Measurements from ENCODE around the gene POC1B.

The POC1B gene

DNA sequence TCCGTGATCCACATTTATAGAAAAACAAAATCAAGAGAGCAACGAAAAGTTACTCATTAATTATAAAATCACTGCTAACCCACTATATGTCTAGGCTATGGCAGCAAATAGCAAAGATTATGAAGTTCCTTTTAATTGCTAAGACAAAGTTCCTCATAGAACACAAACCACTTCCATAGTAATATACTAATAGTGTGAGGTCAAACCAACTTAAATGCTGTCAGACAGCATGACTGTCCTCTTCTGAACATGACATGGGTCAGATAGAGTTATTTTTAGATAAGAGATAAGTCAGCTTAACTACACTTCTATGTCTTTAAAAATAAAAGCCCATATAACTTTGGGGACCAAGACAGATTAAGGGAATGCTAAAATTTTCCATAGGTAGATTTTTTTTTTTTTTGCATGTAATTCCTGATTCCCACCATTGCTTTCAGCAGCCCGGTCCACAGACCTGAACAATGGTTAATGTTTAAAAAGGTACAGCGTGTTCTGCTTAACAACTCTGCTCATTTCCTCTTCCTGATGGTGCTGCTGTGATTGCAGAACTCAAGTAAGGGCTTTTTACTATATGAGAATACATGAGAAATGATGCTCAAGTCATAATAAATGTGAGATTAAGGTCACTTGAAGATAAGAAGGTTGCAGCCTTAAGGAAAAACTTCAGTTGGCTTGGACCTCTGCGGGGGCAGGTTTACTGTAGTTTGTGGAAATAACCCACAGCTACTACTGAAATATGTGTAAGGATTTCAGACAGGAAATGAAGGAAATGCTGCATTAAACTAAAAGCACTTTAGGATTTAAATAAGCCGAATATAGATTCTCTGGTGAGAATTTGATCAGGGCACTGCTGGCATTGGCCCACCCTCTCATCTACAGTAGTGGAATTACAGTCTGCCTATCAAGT, 135.8 kb downstream of the POC1B start:
- no peak for DNase-seq (ENCODE audit: low read depth in 2 of 2)

DNA sequence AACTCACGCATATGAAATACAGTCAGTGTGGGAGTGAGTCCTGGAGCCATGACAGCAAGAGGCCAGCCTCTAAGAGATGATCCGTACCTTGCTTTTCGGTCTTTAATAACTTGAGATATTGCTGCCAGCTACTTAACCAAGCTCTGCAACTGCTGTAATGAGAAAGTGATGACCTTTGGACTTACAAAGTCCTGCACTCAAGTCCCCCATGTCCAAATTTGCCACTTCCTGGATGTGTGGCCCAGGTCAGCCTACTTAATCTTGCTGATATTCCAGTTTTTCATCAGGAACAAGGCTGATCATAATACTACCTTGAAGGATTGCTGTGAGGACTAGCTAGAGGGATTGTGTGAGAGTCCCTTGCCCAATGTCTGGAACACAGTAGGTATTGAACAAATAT, 139.7 kb downstream of the POC1B start:
- DNase-seq (ENCODE audit: low read depth in 2 of 2): no peak

DNA sequence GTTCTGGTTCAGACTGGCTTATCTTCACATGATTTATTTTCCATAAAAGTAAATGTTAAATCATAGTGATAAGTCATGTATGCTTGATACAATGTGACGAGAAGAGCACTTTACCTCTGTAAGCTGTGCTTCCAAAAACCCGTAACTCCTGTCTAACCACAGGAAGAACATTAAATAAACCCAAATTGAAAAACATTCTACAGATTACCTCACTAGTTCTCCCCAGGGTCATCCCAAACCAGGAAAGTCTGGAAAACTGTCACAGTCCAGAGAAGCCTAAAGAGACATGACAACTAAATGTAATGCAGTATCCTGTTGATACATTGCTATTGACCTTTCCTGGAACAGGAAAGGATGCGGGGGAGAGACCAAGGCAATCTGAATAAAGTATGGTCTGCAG, 141.0 kb downstream of the POC1B start:
- no peak for DNase-seq (ENCODE audit: low read depth in 2 of 2)

DNA sequence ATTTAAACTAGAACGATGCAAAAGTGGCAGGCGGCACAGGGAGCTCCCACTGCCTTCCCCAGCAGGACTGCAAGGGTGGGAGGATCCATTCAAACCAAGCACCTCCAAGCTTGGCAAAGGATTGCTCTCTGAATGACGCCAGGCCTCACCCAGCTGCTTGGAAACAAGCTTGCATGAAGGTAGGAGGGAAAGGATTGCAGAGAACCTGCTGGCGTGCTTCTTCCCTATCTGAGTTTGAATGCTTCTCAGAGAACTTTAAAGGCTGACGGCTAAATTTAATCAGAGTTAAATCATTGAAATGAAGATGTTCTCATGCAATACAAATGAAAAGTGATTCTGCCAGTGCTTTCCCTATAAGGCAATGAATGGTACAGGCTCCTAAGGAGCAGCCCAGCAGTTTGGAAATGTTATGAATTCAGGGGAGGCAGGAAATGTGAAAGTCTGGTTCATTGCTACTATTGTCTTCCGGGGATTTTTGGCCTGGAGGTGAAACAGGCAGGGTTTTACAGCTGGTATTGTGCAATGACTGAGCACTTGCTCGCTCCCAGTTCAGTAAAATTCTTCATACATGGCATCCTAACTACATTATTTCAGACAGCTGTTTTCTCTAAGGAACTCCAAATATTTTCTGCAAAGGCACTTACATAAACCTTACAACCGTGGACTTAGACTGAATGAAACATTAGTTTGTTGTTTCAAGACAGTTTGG, 141.6 kb downstream of the POC1B start:
- DNase-seq (ENCODE audit: low read depth in 2 of 2): no peak

DNA sequence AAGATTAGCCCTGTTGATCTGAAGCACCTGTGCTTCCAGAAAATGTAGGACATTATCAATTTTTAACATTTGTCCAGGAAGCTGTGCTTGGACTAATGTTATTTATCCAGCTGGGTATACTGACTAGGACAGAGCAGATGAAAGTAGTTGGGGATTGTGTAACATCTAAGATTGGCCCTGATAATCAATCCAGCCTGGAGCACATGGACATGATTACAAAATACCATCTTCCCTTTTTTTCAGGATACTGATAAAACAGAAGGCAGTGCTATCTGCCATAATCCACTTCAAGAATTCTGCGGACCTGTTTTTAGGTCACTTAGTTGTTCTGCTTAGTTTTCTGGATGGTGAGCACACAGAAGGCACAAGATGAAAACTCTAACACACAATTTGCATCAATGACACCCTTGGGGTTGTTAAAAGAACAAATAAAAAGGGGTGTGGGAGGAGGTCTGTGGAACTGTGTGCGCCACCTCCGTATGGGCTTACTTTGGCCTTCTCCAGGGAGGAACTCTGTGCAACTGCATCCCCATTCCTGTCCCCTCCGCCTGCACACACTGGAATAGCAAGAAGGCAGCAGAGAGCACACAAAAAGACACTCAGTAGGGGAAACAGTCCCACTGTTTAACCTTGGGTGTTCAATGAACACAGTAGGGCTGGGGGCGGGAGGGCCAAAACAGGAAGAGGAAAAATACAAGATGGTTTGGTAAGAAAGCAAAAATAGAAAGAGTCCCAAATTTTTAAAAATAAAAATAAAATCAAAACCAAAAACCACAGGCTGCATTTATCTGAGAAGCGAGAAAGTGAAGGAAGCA, 142.4 kb downstream of the POC1B start:
- DNase-seq (ENCODE audit: low read depth in 2 of 2): no peak

DNA sequence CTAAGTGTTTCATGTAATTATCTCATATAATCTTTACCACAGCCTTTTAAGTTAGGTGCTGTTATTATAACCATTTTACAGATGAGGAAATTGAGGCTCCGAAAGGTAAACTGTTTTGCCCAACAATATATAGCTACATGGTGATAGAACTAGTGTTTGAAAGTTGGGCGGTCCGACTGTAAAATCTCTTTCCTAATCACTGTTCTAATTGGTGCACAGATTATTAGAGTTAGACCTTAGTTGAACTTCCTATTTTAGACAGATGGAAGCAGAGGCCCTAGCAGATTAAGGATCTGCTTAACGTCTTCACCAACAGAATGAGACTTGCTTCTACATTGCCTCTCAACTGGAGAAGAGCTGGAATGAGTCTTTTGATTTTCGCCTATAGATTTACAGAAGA, 143.5 kb downstream of the POC1B start:
- no peak for DNase-seq (ENCODE audit: low read depth in 2 of 2)

DNA sequence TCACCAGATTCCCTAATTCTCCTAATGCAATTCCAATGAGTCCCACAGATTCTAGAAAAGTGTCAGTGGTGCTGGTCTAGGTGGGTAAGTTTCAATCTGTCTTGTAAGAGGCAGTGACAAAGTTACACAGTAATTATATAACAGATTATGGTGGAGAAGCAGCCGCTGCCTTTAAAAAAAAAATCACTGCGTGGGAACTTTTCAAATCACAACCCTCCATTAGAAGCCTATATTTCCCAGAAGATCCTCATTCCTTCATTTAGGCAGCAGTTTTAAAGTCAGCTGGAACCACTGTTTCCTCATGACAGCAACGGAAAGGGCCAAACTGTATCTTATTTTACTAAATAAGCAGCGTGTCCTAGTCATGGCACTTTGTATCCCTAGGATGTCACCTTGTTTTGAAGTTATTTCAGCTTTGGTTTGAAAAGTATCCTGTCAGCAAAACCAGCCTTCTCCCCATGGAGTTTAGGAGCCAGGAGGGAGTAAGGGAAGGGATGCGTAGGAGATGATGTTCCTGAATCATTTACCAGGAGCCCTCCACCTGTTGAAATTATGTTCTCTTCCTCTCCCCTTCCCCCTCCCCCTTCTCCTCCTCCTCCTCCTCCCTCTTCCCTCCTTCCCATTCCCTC, 145.9 kb downstream of the POC1B start:
- DNase-seq (ENCODE audit: low read depth in 2 of 2): no peak

DNA sequence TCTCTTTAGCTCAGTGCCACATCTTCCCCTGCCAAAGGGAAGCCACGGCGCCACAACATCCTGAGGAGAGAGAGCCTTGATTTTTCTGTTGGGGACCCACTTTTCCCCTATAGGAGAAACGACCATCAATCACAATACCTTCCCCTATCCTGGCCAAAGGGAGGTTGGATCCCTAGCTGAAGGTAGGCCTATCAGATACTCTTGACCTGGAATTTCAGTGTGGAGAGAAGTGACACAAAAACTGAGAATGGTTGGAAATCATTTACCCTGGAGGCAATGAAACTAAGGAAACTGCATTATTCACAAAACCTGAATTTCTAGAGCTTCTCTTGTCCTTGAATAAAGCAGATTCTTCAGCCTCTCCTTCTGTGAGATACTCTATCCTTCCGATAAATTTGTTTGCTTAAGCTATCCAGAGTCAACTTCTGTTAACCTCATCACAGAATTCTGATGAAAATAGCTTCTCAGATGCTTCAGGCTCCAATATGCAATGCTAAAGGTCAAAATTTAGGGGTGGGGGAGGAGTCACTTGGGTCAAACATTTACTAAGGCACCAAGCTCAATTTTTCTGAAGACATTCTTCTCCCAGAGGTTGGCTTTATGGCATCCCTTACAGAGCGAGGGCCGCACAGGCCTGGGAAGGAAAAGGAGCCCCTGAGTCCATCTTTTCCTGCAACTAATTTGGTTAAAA, 146.6 kb downstream of the POC1B start:
- no peak for DNase-seq (ENCODE audit: low read depth in 2 of 2)

DNA sequence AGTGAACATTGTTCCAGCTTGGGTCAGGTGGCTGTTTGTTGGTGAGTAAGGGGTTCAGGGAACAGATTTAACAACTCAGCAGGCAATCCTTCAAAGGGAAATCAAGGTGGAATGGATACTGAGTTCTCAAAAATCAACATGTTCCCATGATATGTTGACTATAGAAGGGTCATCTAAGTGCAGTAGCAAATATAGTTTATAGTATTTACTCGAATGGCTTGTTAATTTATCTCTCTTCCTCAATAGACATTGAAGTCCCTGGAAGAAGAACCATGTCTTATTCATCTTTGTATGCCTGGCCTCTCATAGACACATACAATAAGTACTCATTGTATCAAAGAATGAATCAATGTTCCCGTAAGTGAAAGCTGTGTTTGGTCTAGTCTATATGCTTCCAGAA, 149.0 kb downstream of the POC1B start:
- DNase-seq (ENCODE audit: low read depth in 2 of 2): no peak

DNA sequence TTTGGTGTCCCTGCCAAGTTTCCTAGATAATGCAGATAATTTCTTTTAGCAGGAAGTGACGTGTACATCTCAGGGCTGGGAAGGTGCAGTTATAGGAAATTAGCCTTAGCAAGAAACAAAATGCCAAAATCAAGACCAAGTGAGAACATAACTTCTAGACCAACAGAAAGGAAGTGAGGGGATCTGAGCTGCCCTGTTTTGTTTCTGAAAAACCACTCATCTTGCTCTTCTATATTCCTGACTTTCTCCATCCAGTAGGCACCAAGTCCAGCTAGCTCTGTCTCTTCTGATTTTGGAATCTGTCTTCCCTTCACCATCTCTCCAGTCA, 149.7 kb downstream of the POC1B start:
- no peak for DNase-seq (ENCODE audit: low read depth in 2 of 2)

DNA sequence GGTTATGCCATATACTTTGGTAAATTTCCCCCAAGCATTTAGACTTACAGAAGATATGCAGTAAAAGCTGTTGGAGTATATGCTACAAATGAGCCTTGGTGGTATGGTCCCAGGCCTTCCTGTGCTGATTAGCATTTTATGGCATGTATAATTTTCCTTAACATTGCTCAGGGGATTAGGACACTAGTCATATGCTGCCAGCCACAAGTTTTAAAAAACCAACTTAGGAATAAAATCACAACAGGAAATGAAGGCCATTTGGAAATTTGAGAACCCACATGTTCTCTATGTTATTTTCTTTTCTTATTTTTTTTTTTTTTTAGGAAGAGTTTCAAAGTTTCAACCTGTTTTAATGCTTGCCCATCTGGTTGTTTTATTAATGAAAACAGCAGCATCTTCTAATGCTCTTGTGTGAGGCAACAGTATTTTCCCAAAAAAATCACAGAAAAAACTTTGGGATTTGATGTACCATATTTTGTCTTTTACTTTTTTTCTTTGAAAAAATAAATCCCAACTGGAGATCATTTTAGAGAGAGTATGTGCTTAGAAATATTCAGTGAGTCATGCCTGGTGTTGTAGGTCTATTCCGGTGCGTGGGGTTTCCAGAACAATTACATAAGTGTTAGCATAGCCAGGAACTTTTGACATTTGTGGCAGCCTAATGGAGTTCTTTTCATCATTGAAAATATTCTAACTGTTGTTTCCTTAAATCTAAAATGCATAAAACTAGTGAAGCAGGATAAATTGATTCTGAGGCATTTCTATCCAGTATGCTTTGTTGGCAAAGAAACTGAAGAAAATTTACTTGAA, 151.9 kb downstream of the POC1B start:
- no peak for DNase-seq (ENCODE audit: low read depth in 2 of 2)

DNA sequence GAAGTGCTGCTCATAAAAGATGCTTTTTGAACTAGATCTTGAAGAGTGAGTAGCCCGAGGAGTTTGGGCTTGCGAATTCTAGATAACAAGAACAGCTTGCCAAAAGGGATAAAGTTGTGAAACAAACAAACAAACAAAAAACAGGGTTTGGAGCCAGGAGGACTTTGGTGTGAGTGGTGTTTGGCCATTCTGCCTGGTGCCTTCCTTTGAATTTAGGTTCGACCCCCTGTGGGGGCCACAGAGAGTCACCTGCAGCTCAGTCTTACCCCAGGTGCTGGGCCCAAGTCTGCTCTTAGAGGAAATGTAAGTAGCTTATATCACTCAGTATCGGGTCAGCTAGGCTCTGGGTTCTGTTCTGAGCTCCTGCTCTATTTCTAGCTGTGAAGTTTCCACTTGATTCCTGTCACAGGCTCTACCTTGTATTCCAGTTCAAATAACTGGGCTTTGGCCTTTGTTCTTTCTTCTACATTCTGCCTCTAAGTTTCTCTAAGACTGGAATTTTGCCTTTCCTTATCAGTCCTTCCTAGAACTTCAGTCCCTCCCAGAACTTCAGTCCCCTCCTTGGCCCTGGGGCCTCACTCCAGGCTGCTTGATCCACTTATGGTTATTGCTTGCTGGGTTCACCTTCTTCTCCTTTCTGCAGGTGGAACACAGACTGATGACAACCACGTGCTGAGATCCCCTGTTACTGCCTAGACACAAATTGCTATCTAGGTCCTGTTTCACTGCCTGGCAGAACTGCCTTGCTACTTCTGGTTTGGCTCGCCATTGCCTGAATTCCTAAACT, 153.1 kb downstream of the POC1B start:
- DNase-seq (ENCODE audit: low read depth in 2 of 2): no peak

DNA sequence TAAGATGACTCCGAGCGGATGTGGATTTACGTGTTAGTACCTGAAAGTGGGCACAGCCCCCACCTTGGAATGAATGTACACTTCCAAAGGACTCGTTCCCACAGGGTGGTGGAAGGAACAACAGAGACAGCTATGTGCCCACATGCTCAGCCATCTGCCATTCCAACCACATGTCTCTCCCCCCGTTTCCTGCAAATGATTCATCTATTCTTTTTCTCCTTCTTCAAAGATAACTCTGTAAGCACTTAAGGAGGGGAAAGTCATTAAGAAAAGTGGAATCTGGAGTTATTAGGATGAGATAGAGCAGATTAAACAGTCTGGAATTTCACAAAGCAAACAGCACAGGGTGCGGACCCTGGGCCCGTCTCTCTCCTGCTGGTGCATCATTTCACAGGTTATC, 155.0 kb downstream of the POC1B start:
- no peak for DNase-seq (ENCODE audit: low read depth in 2 of 2)

DNA sequence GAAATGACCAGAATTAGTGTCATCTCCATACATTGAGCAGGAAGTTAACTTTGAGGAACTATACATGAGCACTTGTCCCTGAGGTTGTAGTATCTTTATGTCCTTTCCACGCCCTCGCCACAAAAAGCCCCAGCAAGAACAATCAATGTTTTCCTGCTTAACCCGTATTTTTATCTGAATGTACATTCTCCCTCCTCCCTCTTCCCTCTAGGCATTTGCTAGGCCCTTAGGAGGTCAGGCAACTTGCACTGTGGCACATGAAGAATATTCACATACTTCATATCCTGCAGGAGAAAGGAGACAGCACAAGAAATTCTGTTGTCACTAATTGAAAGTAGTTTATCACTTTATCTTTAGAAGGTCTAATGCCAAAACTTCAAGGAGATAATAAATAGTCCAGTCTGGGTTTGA, 155.4 kb downstream of the POC1B start:
- DNase-seq (ENCODE audit: low read depth in 2 of 2): no peak

All from stimulated activated CD8-positive, alpha-beta memory T cell treated with anti-CD3 and anti-CD28 coated beads, Interleukin-2, amount 100 ng/mL, for 48 hours (primary cell).